Posterior vena cava (tissue), 2 donors: Measurements from ENCODE around the gene MUC20. TPM values are rescaled to one million over a fixed set of nuclear protein-coding genes. Genes with fewer than 3 reads are reported as not detected.
"Not testable (repeated sequence)": the region's sequence is repeated elsewhere in the genome, so short reads cannot be mapped to it uniquely, and the experiment has no call there.

Experiments used
- DNase-seq: peaks from one replicate; pipeline ENCODE4 v3.0.0-alpha.2; 2020; ENCODE audit warnings: low spot score
- intact Hi-C, 2 donors: fragments of 100-400 bp; cut with DNase I; formaldehyde crosslinking; loops; one replicate each; pipeline versions ENCODE4 v1.14.1 to v1.14.2; 2022 to 2023
- total RNA-seq, 2 donors: library from RNA; stranded (reverse); fragmentation: NEBNext Ultra II Directional; extraction: Animal tissue kit (Norgen Biotek cat#: 25700); gene quantifications; one replicate each; pipeline ENCODE4 v1.2.1, GENCODE V29; 2021
- donor health status: DM: yes; HTN: yes; CAD: no.
- donor health status: DM: yes; HTN: yes; CAD: no.

The MUC20 gene
- total RNA-seq, 2 donors from 2014 or later, result 3.8 to 9.4 TPM

- no peak for DNase-seq
- intact Hi-C loops, result no loop called here
These were observed 11.9 kb upstream of the MUC20 start for GRCh38 chr3:195708626-195709481.

GRCh38 chr3:195709676-195710085, 11.1 kb upstream of the MUC20 start:
- DNase-seq, result no peak
- intact Hi-C loops, result loop anchor here in 1 of 2 donors (5.0 kb wide), 1 partner anchor 1433 kb away; no protein-coding TSS in a partner anchor

DNA sequence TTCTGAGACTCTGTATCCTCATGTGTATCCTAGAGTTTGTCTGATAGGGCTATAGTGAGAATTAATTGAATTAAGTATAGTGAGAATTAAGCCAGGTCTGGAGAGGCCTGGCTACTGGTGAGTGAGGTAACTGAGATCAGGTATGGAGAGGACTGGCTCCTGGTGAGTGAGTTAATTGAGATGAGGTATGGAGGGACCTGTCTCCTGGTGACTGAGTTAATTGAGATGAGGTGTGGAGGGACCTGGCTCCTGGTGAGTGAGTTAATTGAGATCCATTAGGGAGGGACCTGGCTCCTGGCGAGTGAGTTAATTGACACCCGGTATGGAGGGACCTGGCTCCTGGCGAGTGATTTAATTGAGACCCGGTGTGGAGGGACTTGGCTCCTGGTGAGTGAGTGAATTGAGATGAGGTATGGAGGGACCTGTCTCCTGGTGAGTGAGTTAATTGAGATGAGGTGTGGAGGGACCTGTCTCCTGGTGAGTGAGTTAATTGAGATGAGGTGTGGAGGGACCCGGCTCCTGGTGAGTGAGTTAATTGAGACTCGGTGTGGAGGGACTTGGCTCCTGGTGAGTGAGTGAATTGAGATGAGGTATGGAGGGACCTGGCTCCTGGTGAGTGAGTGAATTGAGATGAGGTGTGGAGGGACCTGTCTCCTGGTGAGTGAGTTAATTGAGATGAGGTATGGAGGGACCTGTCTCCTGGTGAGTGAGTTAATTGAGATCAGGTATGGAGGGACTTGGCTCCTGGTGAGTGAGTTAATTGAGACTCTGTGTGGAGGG, 10.5 kb upstream of the MUC20 start:
- DNase-seq, result not testable (repeated sequence)
- intact Hi-C loops, result loop anchor here in 1 of 2 donors (5.0 kb wide), 1 partner anchor 1432 kb away; no protein-coding TSS in a partner anchor

DNA sequence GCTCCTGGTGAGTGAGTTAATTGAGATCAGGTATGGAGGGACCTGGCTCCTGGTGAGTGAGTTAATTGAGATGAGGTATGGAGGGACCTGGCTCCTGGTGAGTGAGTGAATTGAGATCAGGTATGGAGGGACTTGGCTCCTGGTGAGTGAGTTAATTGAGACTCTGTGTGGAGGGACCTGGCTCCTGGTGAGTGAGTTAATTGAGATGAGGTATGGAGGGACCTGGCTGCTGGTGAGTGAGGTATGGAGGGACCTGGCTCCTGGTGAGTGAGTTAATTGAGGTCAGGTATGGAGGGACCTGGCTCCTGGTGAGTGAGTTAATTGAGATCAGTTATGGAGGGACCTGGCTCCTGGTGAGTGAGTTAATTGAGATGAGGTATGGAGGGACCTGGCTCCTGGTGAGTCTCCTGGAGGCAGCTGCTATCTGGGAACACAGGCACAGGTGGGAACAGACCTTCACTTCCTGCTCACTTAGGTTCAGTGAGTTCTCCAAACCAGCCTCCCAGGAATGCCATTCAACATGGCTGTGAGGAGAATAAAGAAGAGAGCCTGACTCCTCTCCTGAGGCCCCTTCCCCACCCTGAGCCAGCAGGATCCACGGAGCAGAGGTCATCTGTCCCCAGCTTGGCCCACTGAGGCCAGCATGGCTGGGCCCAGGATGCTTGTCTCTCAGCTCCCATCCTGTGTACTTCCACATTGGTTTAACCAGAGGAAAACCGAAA, 9.5 kb upstream of the MUC20 start:
- DNase-seq, result not testable (repeated sequence)
- intact Hi-C loops, result loop anchor here in 1 of 2 donors (5.0 kb wide), 1 partner anchor 1431 kb away; no protein-coding TSS in a partner anchor

DNA sequence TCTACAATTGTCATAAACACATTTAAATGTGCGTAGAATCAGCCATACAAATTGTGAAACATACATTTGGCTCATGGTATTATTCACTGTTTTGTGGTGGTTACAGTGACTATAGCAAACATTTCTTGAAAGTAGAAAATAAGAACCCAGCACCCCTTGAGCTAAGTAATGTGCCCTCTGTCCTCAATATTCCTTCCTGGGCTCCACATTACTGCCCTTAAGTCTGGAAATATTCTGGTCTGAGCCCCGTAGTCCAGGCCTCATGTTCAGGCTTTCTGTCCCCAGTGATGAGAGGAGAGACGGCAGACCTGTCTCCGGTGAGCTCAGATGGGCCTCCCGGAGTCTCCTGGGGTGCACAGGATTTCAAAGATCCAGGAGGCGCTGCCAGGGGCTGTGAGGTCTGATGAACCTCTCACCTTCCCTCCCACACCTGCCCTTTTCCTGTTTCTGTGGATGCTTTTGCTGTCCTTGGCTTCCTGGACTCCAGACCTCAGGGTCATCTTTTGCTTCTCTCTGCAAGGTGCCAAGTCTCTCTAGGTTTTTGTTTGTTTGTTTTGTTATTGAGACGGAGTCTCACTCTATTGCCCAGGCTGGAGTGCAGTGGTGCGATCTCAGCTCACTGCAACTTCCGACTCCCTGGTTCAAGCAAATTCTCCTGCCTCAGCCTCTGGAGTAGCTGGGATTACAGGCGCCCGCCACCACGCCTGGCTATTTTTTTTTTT, 8.8 kb upstream of the MUC20 start:
- DNase-seq, result no peak
- intact Hi-C loops, result loop anchor here in 1 of 2 donors (5.0 kb wide), 1 partner anchor 1430 kb away; no protein-coding TSS in a partner anchor

DNA sequence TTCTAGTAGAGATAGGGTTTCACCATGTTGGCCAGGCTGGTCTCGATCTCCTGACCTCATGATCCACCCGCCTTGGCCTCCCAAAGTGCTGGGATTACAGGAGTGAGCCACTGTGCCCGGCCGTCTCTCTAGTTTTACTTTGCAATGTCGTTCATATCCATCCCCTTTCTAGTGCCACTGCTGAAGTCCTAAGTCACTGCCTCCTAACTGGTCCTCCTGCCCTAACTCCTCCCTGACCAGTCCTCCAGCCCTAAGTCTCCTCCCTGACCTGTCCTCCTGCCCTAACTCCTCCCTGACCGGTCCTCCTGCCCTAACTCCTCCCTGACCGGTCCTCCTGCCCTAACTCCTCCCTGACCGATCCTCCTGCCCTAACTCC, 8.3 kb upstream of the MUC20 start:
- intact Hi-C loops, result loop anchor here in 1 of 2 donors (5.0 kb wide), 1 partner anchor 1430 kb away; no protein-coding TSS in a partner anchor
- not testable (repeated sequence) for DNase-seq

DNA sequence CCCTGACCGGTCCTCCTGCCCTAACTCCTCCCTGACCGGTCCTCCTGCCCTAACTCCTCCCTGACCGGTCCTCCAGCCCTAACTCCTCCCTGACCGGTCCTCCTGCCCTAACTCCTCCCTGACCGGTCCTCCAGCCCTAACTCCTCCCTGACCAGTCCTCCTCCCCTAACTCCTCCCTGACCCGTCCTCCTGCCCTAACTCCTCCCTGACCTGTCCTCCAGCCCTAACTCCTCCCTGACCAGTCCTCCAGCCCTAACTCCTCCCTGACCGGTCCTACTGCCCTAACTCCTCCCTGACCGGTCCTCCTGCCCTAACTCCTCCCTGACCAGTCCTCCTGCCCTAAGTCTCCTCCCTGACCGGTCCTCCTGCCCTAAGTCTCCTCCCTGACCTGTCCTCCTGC, 7.6 kb upstream of the MUC20 start:
- intact Hi-C loops, result loop anchor here in 1 of 2 donors (5.0 kb wide), 1 partner anchor 1429 kb away; no protein-coding TSS in a partner anchor

GRCh38 chr3:195714380-195715011, 6.3 kb upstream of the MUC20 start:
- intact Hi-C loops, result loop anchor here in 1 of 2 donors (5.0 kb wide), 1 partner anchor 1428 kb away; no protein-coding TSS in a partner anchor
- DNase-seq, result no peak

More for the DNA sequence above, 7.6 kb upstream of the MUC20 start:
- DNase-seq, result not testable (repeated sequence)

- DNase-seq, result no peak
- intact Hi-C loops, result no loop called here
These were observed 5.6 kb upstream of the MUC20 start for GRCh38 chr3:195715134-195715533.

- no peak for DNase-seq
- intact Hi-C loops, result no loop called here
These were observed 5.1 kb upstream of the MUC20 start for GRCh38 chr3:195715583-195716266.

GRCh38 chr3:195717416-195717815, 3.4 kb upstream of the MUC20 start:
- intact Hi-C loops, result no loop called here
- no peak for DNase-seq

GRCh38 chr3:195717852-195718476, 2.8 kb upstream of the MUC20 start:
- DNase-seq, result no peak
- intact Hi-C loops, result no loop called here

DNA sequence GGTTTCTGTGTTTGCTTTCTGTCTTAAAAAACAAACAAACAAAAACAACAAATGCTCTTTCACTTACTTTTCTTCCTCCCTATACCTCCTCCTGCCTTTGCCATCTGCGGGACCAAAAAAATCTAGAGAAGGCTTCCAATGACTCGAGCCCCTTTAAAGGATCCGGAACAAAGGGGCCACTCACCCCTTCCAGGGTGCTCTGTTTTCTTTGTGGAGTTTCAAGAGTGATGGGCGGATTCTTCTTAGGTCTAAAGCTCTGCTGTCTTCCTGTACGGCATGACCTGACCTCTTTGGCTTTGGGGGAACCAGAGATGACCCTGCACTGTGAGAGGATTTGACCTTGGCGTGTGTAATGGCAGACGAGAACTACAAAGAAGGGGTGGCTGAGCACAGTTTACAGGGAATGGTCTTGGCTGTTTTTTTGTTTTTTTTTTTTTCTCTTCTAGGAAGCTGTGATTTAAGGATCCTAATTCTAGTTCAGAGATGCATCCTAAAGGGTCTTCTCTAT, 2.2 kb upstream of the MUC20 start:
- intact Hi-C loops, result no loop called here
- DNase-seq, result no peak

DNA sequence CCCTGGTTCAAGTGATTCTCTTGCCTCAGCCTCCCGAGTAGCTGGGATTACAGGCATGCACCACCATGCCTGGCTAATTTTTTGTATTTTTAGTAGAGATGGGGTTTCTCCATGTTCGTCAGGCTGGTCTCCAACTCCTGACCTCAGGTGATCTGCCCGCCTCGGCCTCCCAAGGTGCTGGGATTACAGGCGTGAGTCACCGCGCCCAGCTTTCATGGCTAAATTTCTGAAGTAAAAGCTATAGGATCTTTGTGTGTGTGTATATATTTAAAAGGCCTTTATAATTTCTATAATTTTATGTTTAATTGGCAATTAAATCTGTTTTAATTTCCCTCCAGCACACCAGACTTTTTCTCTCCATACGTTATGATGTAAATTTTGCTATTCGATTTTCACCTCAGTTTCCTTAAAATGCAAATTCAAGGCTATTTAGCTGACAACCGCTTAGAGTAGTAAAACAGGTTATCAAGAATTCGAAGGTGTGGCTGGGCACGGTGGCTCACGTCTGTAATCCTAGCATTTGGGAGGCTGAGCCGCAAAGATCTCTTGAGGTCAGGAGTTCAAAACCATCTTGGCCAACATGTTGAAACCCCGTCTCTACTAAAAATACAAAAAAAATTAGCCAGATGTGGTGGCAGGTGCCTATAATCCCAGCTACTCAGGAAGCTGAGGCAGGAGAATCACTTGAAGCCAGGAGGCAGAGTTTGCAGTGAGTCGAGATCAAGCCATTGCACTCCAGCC, 1.1 kb upstream of the MUC20 start:
- DNase-seq, intact Hi-C loops: not testable (repeated sequence)

DNA sequence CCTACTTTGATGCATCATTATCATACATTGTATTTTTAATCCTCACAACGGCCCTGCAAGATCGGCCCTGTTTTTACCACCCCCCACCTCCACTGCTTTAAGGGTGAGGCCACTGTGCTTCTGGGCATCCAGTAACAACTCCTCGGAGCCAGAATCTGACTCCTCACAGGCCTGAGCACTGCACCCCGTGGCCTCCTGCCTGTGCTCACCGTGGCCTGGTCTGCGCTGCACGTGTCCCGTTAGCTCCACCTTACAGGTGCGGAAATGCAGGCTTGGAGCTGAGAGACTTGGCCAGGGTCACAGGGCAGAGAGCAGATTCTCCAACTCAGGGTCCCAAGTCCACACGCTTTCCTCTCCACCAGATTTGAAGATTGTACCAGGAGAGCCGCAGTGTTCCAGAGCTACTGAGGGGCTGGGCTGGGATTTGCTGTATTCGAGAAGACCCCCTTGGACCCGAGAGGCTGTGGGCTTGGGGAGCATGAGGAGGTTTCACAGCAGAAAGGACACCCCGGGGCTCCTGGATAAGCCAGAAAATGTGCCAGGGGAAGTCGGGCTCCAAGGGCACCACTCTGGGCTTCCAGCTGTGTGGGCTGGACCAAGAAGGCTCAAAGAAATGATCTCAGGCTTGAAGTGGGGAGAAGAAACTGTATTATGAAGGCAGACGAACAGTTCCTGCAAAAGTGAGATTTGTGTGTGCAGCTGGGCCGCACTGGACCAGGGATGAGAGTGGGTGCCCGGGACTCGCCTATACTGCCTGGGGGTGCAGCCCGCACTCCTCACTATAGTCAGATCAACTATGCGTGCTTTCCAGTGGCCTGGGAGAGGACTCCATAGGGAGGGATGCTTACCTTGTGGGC, 1.6 kb downstream of the MUC20 start:
- intact Hi-C loops, result not testable (repeated sequence)

More for the DNA sequence above, 1.6 kb downstream of the MUC20 start:
- not testable (repeated sequence) for DNase-seq
